HG02938 (cell line): ENCODE measurements around the gene GNG4.

ENCODE experiments used
- ATAC-seq: cut with Tn5 transposase; IDR thresholded peaks from one replicate; pipeline ENCODE4 v1.9.1; 2021; ENCODE audit warnings: mild to moderate bottlenecking, moderate library complexity; ENCODE audit not compliant: unreplicated experiment

The GNG4 gene

GRCh38 chr1:235649368-235650163 is at the start of gene GNG4:
GNG4 (minus strand) TSS chr1:235649784; CDS start chr1:235583838, 65,946 bp downstream.
- ATAC-seq = peak; percentile 37

GRCh38 chr1:235697508-235697907 is 47.9 kb upstream of the GNG4 start:
- no peak for ATAC-seq

- ATAC-seq = no peak
These were observed 39.8 kb upstream of the GNG4 start for GRCh38 chr1:235689356-235689755.

GRCh38 chr1:235688096-235688495 is 38.5 kb upstream of the GNG4 start:
- ATAC-seq = no peak

GRCh38 chr1:235683653-235684052 is 34.1 kb upstream of the GNG4 start:
- no peak for ATAC-seq

GRCh38 chr1:235682216-235682615 is 32.6 kb upstream of the GNG4 start:
- ATAC-seq = no peak

- ATAC-seq = no peak
These were observed 30.1 kb upstream of the GNG4 start for GRCh38 chr1:235679644-235680043.

- ATAC-seq = no peak
These were observed 29.4 kb upstream of the GNG4 start for GRCh38 chr1:235679005-235679404.

GRCh38 chr1:235675152-235675890 is 25.7 kb upstream of the GNG4 start:
- no peak for ATAC-seq

- no peak for ATAC-seq
These were observed 24.4 kb upstream of the GNG4 start for GRCh38 chr1:235673981-235674380.

GRCh38 chr1:235671992-235672391 is 22.4 kb upstream of the GNG4 start:
- ATAC-seq = no peak

- ATAC-seq = no peak
These were observed 20.7 kb upstream of the GNG4 start for GRCh38 chr1:235670157-235670776.

- ATAC-seq = no peak
These were observed 19.7 kb upstream of the GNG4 start for GRCh38 chr1:235669277-235669676.

GRCh38 chr1:235663628-235664027 is 14.0 kb upstream of the GNG4 start:
- ATAC-seq = no peak

- no peak for ATAC-seq
These were observed 12.0 kb upstream of the GNG4 start for GRCh38 chr1:235661568-235661967.

GRCh38 chr1:235659186-235659771 is 9.7 kb upstream of the GNG4 start:
- ATAC-seq = no peak

GRCh38 chr1:235657747-235658526 is 8.4 kb upstream of the GNG4 start:
- ATAC-seq = no peak

GRCh38 chr1:235657269-235657668 is 7.7 kb upstream of the GNG4 start:
- ATAC-seq = no peak

GRCh38 chr1:235652364-235652763 is 2.8 kb upstream of the GNG4 start:
- ATAC-seq = no peak

GRCh38 chr1:235651170-235651806 is 1.7 kb upstream of the GNG4 start:
- no peak for ATAC-seq
